HepG2 (cell line): Measurements from ENCODE around the gene NUP85. TPM values are rescaled to one million over a fixed set of nuclear protein-coding genes. Genes with fewer than 3 reads are reported as not detected.

ENCODE experiments used
- ADNP ChIP-seq: sonication (generic); formaldehyde crosslinking; IDR thresholded peaks from 2 replicates; pipeline ENCODE4 v1.4.0; 2020; ENCODE audit warnings: missing genetic modification reagents
- BRCA1 ChIP-seq: sonication (generic); formaldehyde crosslinking; IDR thresholded peaks from 2 replicates; pipeline ENCODE4 v1.4.0; 2020; ENCODE audit warnings: missing genetic modification reagents
- CHD2 ChIP-seq: IDR thresholded peaks from 2 replicates; pipeline ENCODE4 v1.6.1; 2011; ENCODE audit warnings: low read depth, low read length, improper control_type of control experiment
- DR1 ChIP-seq: sonication (generic); formaldehyde crosslinking; IDR thresholded peaks from 2 replicates; pipeline ENCODE4 v1.8.0; 2021; ENCODE audit warnings: mild to moderate bottlenecking, missing genetic modification reagents, inconsistent platforms
- FOXP1 ChIP-seq, 2 experiments: fragments of 450-650 bp in 1 of 2; IDR thresholded peaks; 2 replicates each; pipeline ENCODE4 v1.6.1; 2017 to 2018; ENCODE audit warnings: antibody characterized with exemption in 1 of 2
- JUNB ChIP-seq: sonication (generic); formaldehyde crosslinking; IDR thresholded peaks from 2 replicates; pipeline ENCODE4 v1.8.0; 2022; ENCODE audit warnings: missing genetic modification reagents, mild to moderate bottlenecking, borderline replicate concordance
- KLF9 ChIP-seq: IDR thresholded peaks from 2 replicates; pipeline ENCODE4 v1.6.1; 2016; ENCODE audit warnings: low read depth
- MTF1 ChIP-seq: sonication (generic); formaldehyde crosslinking; IDR thresholded peaks from 2 replicates; pipeline ENCODE4 v1.5.0; 2020; ENCODE audit warnings: missing genetic modification reagents
- MZF1 ChIP-seq: sonication (generic); formaldehyde crosslinking; IDR thresholded peaks from 2 replicates; pipeline ENCODE4 v1.8.1; 2023; ENCODE audit warnings: mild to moderate bottlenecking, missing genetic modification reagents, borderline replicate concordance
- NR2F2 ChIP-seq: IDR thresholded peaks from 2 replicates; pipeline ENCODE4 v1.6.1; 2012; ENCODE audit warnings: low read depth, inconsistent platforms, borderline replicate concordance
- RAD21 ChIP-seq: fragments of 450-650 bp; formaldehyde crosslinking; IDR thresholded peaks from 2 replicates; pipeline ENCODE4 v1.5.0; 2020; ENCODE audit warnings: mild to moderate bottlenecking
- RAD51 ChIP-seq: fragments of 450-650 bp; IDR thresholded peaks from 2 replicates; pipeline ENCODE4 v1.6.1; 2016; ENCODE audit warnings: borderline replicate concordance
- RCOR2 ChIP-seq: IDR thresholded peaks from 2 replicates; pipeline ENCODE4 v1.6.1; 2016; ENCODE audit warnings: missing biosample characterization, missing genetic modification reagents
- SP1 ChIP-seq, 2 experiments: fragments of 450-650 bp in 1 of 2; sonication (generic) in 1 of 2; formaldehyde crosslinking in 1 of 2; IDR thresholded peaks; 2 replicates each; pipeline versions ENCODE4 v1.4.0 to v1.6.1; 2016 to 2020; ENCODE audit warnings: missing genetic modification reagents in 1 of 2
- SPEN ChIP-seq: sonication (generic); formaldehyde crosslinking; IDR thresholded peaks from 2 replicates; pipeline ENCODE4 v1.5.1; 2020; ENCODE audit warnings: low read depth, mild to moderate bottlenecking, missing genetic modification reagents
- U2AF1 ChIP-seq: fragments of 200-400 bp; formaldehyde crosslinking; optimal IDR thresholded peaks from 2 replicates; pipeline ENCODE3; 2017; ENCODE audit warnings: mild to moderate bottlenecking, low read depth, low read length
- WIZ ChIP-seq: sonication (generic); formaldehyde crosslinking; IDR thresholded peaks from 2 replicates; pipeline ENCODE4 v1.5.1; 2020; ENCODE audit warnings: mild to moderate bottlenecking, missing genetic modification reagents
- ZKSCAN1 ChIP-seq: fragments of 150-350 bp; IDR thresholded peaks from 2 replicates; pipeline ENCODE4 v1.6.1; 2014; ENCODE audit warnings: low read length
- ZNF180 ChIP-seq: sonication (generic); formaldehyde crosslinking; IDR thresholded peaks from 2 replicates; pipeline ENCODE4 v1.4.0; 2020; ENCODE audit warnings: low read depth, missing genetic modification reagents, borderline replicate concordance
- ZNF205 ChIP-seq: IDR thresholded peaks from 2 replicates; pipeline ENCODE4 v1.6.1; 2018; ENCODE audit warnings: missing biosample characterization, missing genetic modification reagents
- ZNF274 ChIP-seq: sonication (generic); formaldehyde crosslinking; IDR thresholded peaks from 2 replicates; pipeline ENCODE4 v1.5.1; 2020; ENCODE audit warnings: mild to moderate bottlenecking, missing genetic modification reagents
- ZNF430 ChIP-seq: sonication (generic); formaldehyde crosslinking; IDR thresholded peaks from 2 replicates; pipeline ENCODE4 v1.9.0; 2021; ENCODE audit warnings: mild to moderate bottlenecking, missing genetic modification reagents
- ZNF704 ChIP-seq: sonication (generic); formaldehyde crosslinking; IDR thresholded peaks from 2 replicates; pipeline ENCODE4 v1.8.1; 2023; ENCODE audit warnings: mild to moderate bottlenecking, inconsistent platforms, moderate library complexity, missing genetic modification reagents, borderline replicate concordance
- ZNF841 ChIP-seq: sonication (generic); formaldehyde crosslinking; IDR thresholded peaks from 2 replicates; pipeline ENCODE4 v1.8.1; 2023; ENCODE audit warnings: missing genetic modification reagents, borderline replicate concordance
- polyA plus RNA-seq, 8 experiments: library from polyadenylated mRNA; depleted of rRNA in 3 of 8; stranded (reverse) in 7 of 8; unstranded in 1 of 8; fragments of >200 nt; fragmentation: Illumina TruSeq in 4 of 8; extraction: Trizol in 4 of 8; gene quantifications; 2 replicates each; pipeline versions ENCODE4 v1.2.1 to v1.2.3, GENCODE V29; 2011 to 2016; ENCODE audit warnings: low read depth in 4 of 8, missing spikeins in 1 of 8, mixed read lengths in 1 of 8; ENCODE audit not compliant: insufficient read depth in 1 of 8
- total RNA-seq, 5 experiments: library from RNA; depleted of rRNA; stranded (reverse); fragments of >200 nt; fragmentation: Illumina TruSeq; extraction: Trizol; gene quantifications; 2 replicates each; pipeline ENCODE4 v1.2.3, GENCODE V29; 2016; ENCODE audit warnings: low read depth in 1 of 5
- TF ChIP-seq, protein P1 (sequence below): sonication (generic); formaldehyde crosslinking; IDR thresholded peaks from 2 replicates; pipeline ENCODE4 v1.9.0; 2021; ENCODE audit warnings: mild to moderate bottlenecking, missing genetic modification reagents

NUP85 gene
- total and polyA plus RNA-seq, 2 of the 13 experiments (the other 11 are each of a cell fraction or from before 2014, with no cell fraction given): 89.1 to 124 TPM

DNA sequence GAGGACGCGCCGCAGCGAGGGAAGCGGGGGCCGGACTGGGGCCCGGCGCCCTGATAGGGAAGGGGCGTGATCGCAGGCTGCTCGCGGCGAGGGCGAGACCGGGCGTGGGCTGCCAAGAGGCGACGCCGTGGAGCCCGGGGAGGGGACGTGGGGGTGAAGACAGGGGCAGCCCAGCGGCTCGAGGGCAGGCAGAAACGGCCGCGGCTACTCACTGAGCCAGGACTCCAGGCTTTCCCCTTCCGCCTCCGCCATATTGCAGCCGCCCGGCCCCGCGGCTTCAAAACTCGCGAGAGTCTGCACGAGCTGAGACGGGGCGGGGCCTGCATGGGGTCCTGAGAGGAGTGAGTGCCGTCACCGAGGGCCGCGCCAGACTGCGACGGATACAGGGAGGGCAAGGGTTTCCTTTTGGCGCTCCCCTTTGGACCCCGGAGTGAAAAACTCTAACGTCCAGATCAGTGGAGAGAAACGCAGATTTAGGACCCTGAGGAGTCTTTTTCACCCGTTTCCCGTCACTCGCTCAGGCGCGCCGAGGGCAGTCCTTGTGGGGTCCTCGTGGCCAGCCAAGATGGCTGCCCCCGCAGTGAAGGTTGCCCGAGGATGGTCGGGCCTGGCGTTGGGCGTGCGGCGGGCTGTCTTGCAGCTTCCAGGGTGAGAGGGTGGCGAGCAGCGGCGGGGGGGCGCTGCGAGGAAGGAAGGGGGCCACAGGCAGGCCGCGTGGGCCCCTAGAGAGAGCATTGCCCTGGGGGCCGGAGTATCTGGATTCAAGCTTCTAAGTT, 56.0 kb downstream of the NUP85 start, which contains the start of the genes GGA3 and MRPS7 (continued):
- TF ChIP-seq BRCA1 (CRISPR knock-in tag) (peak; percentile 78; the same call in 1 of the 2 replicates), RAD21 (CRISPR knock-in tag) (no peak; the same call in 1 of the 2 replicates), ADNP (CRISPR knock-in tag) (no peak), MTF1 (CRISPR knock-in tag) (no peak), ZNF430 (CRISPR knock-in tag) (peak; percentile 97), ZNF274 (CRISPR knock-in tag) (peak; percentile 19; the same call in 1 of the 2 replicates), FOXP1 (IDR thresholded peaks at IDR 0.05) (no peak), FOXP1 (CRISPR knock-in tag; IDR thresholded peaks at IDR 0.05) (no peak), ZNF841 (no peak; the same call in 1 of the 2 replicates), DR1 (peak; percentile 69; the same call in 1 of the 2 replicates), ZNF180 (CRISPR knock-in tag) (no peak), U2AF1 (peak; percentile 78), CHD2 (peak; percentile 98), SPEN (CRISPR knock-in tag) (peak; percentile 86), ZNF704 (CRISPR knock-in tag) (peak; percentile 79; the same call in 1 of the 2 replicates), MZF1 (CRISPR knock-in tag) (no peak), KLF9 (CRISPR knock-in tag) (peak; percentile 36; the same call in 1 of the 2 replicates), SP1 (IDR thresholded peaks at IDR 0.05) (peak; percentile 72), SP1 (CRISPR knock-in tag; IDR thresholded peaks at IDR 0.05) (peak; percentile 74), ZNF205 (no peak; the same call in 1 of the 2 replicates), ZKSCAN1 (no peak), NR2F2 (peak; percentile 45; the same call in 1 of the 2 replicates), WIZ (peak; percentile 70; the same call in 1 of the 2 replicates), RCOR2 (CRISPR knock-in tag) (no peak), JUNB (CRISPR knock-in tag) (no peak), RAD51 (no peak)
- TF ChIP-seq, protein P1, sequence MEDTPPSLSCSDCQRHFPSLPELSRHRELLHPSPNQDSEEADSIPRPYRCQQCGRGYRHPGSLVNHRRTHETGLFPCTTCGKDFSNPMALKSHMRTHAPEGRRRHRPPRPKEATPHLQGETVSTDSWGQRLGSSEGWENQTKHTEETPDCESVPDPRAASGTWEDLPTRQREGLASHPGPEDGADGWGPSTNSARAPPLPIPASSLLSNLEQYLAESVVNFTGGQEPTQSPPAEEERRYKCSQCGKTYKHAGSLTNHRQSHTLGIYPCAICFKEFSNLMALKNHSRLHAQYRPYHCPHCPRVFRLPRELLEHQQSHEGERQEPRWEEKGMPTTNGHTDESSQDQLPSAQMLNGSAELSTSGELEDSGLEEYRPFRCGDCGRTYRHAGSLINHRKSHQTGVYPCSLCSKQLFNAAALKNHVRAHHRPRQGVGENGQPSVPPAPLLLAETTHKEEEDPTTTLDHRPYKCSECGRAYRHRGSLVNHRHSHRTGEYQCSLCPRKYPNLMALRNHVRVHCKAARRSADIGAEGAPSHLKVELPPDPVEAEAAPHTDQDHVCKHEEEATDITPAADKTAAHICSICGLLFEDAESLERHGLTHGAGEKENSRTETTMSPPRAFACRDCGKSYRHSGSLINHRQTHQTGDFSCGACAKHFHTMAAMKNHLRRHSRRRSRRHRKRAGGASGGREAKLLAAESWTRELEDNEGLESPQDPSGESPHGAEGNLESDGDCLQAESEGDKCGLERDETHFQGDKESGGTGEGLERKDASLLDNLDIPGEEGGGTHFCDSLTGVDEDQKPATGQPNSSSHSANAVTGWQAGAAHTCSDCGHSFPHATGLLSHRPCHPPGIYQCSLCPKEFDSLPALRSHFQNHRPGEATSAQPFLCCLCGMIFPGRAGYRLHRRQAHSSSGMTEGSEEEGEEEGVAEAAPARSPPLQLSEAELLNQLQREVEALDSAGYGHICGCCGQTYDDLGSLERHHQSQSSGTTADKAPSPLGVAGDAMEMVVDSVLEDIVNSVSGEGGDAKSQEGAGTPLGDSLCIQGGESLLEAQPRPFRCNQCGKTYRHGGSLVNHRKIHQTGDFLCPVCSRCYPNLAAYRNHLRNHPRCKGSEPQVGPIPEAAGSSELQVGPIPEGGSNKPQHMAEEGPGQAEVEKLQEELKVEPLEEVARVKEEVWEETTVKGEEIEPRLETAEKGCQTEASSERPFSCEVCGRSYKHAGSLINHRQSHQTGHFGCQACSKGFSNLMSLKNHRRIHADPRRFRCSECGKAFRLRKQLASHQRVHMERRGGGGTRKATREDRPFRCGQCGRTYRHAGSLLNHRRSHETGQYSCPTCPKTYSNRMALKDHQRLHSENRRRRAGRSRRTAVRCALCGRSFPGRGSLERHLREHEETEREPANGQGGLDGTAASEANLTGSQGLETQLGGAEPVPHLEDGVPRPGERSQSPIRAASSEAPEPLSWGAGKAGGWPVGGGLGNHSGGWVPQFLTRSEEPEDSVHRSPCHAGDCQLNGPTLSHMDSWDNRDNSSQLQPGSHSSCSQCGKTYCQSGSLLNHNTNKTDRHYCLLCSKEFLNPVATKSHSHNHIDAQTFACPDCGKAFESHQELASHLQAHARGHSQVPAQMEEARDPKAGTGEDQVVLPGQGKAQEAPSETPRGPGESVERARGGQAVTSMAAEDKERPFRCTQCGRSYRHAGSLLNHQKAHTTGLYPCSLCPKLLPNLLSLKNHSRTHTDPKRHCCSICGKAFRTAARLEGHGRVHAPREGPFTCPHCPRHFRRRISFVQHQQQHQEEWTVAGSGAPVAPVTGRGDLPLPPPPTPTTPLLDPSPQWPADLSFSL (CRISPR knock-in tag): no peak
